ENCODE results near the gene TRAK2. TPM values are rescaled to one million over a fixed set of nuclear protein-coding genes. Genes with fewer than 3 reads are reported as not detected.

The TRAK2 gene
- total and polyA plus RNA-seq, 9 of the 15 experiments (the other 6 are each of a cell fraction or from before 2014, with no cell fraction given), result 3.4 to 10.4 (median 7.3) TPM

GRCh38 chr2:201432038-201432620 is 19.1 kb downstream of the TRAK2 start (continued):
- TF ChIP-seq, protein P1, sequence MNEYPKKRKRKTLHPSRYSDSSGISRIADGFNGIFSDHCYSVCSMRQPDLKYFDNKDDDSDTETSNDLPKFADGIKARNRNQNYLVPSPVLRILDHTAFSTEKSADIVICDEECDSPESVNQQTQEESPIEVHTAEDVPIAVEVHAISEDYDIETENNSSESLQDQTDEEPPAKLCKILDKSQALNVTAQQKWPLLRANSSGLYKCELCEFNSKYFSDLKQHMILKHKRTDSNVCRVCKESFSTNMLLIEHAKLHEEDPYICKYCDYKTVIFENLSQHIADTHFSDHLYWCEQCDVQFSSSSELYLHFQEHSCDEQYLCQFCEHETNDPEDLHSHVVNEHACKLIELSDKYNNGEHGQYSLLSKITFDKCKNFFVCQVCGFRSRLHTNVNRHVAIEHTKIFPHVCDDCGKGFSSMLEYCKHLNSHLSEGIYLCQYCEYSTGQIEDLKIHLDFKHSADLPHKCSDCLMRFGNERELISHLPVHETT (CRISPR knock-in tag; conservative IDR thresholded peaks at IDR 0.05 in 1 of 2, IDR thresholded peaks at IDR 0.05 in 1 of 2), result no peak
- TF ChIP-seq SMARCA4 (IDR thresholded peaks at IDR 0.05) (0 out of 2 replicates have a peak, but pooled peaks have one; percentile 19), MEIS2 (IDR thresholded peaks at IDR 0.05; ENCODE audit: partially characterized antibody) (peak; percentile 92), ETV1 (tag; conservative IDR thresholded peaks at IDR 0.05; ENCODE audit: low read depth) (peak; percentile 44; the same call in 1 of the 2 replicates), RAD51 (IDR thresholded peaks at IDR 0.05; ENCODE audit: borderline replicate concordance, low read depth) (no peak)

- ATAC-seq, result no peak
- no peak for FAIRE-seq
- H3K4me3 ChIP-seq, result no peak overlapping the region
- no peak overlapping the region for H3K4me2 ChIP-seq (ENCODE audit: insufficient read depth, low read length)
- peaks cover 6 to 16% of the 10 kb centered on the region in 2 experiments; a peak in 4 of 5 replicates for H3K4me1 ChIP-seq (replicated peaks in 1 of 2; ENCODE audit: control insufficient read depth in 2 of 2, insufficient read depth in 2 of 2, low read length in 2 of 2)
- no peaks in the 10 kb centered on the region for H3K9me1 ChIP-seq (ENCODE audit: control insufficient read depth, insufficient read depth, low read length)
- peaks cover 29% of the 10 kb centered on the region for H3K79me2 ChIP-seq (ENCODE audit: control insufficient read depth, insufficient read depth, low read length)
- in situ Hi-C loops (cut with MboI) (no loop called here), intact Hi-C loops (cut with micrococcal nuclease) (no loop called here)
- no peak overlapping the region for H3K27ac ChIP-seq (ENCODE audit: extremely low read depth, low read depth, low read length)
- 98% methylated on average over 4 of the region's 5 CpGs for WGBS (ENCODE audit: insufficient coverage, low coverage, missing lambda C conversion rate)
- no peak overlapping the region for H3K9ac ChIP-seq (ENCODE audit: insufficient read depth in 1 of 2, low read depth in 2 of 2, low read length in 2 of 2)
- no peaks in the 10 kb centered on the region for H4K20me1 ChIP-seq (replicated peaks; ENCODE audit: control insufficient read depth, insufficient read depth, low read length)
- peaks cover 7% of the 10 kb centered on the region for H3K36me3 ChIP-seq (ENCODE audit: control insufficient read depth, insufficient read depth, low read length)
- H2AFZ ChIP-seq (ENCODE audit: low read depth, low read length), result no peak overlapping the region
- H3K9me3 ChIP-seq (replicated peaks; ENCODE audit: control insufficient read depth, insufficient read depth, low read depth, low read length), result no peaks in the 10 kb centered on the region; the same call in 1 of the 2 replicates
- no peaks in the 10 kb centered on the region for H3K27me3 ChIP-seq (ENCODE audit: control insufficient read depth in 2 of 2, insufficient read depth in 2 of 2, low read length in 2 of 2)
- BruUV-seq (replicated peaks), result no TSS peak
- ChIA-PET CTCF (ENCODE audit: low intra/inter-chr PET ratio) (no interaction called here), POLR2A (no interaction called here)
- DNase-seq (ENCODE audit: extremely low read depth in 1 of 4, low spot score in 3 of 4), result no peak
- TF ChIP-seq HDAC2 (IDR thresholded peaks at IDR 0.05), result no peak
- no peak for TF ChIP-seq KAT8 (IDR thresholded peaks at IDR 0.05; ENCODE audit: low read depth)
- no peak for TF ChIP-seq HOMEZ (CRISPR knock-in tag; IDR thresholded peaks at IDR 0.05)
- no peak for TF ChIP-seq RNF2 (IDR thresholded peaks at IDR 0.05)
- no peak for TF ChIP-seq RAD51 (IDR thresholded peaks at IDR 0.05; ENCODE audit: borderline replicate concordance, low read depth)
- TF ChIP-seq, protein P2, sequence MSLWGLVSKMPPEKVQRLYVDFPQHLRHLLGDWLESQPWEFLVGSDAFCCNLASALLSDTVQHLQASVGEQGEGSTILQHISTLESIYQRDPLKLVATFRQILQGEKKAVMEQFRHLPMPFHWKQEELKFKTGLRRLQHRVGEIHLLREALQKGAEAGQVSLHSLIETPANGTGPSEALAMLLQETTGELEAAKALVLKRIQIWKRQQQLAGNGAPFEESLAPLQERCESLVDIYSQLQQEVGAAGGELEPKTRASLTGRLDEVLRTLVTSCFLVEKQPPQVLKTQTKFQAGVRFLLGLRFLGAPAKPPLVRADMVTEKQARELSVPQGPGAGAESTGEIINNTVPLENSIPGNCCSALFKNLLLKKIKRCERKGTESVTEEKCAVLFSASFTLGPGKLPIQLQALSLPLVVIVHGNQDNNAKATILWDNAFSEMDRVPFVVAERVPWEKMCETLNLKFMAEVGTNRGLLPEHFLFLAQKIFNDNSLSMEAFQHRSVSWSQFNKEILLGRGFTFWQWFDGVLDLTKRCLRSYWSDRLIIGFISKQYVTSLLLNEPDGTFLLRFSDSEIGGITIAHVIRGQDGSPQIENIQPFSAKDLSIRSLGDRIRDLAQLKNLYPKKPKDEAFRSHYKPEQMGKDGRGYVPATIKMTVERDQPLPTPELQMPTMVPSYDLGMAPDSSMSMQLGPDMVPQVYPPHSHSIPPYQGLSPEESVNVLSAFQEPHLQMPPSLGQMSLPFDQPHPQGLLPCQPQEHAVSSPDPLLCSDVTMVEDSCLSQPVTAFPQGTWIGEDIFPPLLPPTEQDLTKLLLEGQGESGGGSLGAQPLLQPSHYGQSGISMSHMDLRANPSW (CRISPR knock-in tag; IDR thresholded peaks at IDR 0.05), result no peak
- no peak for TF ChIP-seq NFXL1 (CRISPR knock-in tag; IDR thresholded peaks at IDR 0.05)
- TF ChIP-seq PTRF (tag; IDR thresholded peaks at IDR 0.05), result no peak
- TF ChIP-seq POU5F1 (IDR thresholded peaks at IDR 0.05; ENCODE audit: borderline replicate concordance, low read depth, low read length, partially characterized antibody), result no peak
- no peak for TF ChIP-seq PYGO2 (tag; IDR thresholded peaks at IDR 0.05)
Observed at GRCh38 chr2:201430839-201431238, 20.4 kb downstream of the TRAK2 start.

Measured in K562 (cell line).